ENCODE data around the gene ZBTB26.

Gene ZBTB26

GRCh38 chr9:122948313-122948712, 17.0 kb upstream of the ZBTB26 start:
- Histone ChIP-seq H3K4me3 (ENCODE audit: low read depth in 1 of 5, low read length in 5 of 5) (no peak overlapping the region), H3K4me1 (ENCODE audit: control insufficient read depth in 5 of 5, insufficient read depth in 5 of 5, low read length in 5 of 5) (peaks cover 0 to 22% (median 0%) of the 10 kb centered on the region in 5 donors), H3K36me3 (ENCODE audit: control insufficient read depth in 5 of 5, insufficient read depth in 5 of 5, low read length in 5 of 5) (no peaks in the 10 kb centered on the region), H3K27ac (ENCODE audit: low read depth, low read length) (no peak overlapping the region), H3K9ac (ENCODE audit: low read length in 5 of 5) (peak overlapping the region in 1 of 5 donors; percentile 21), H3K9me3 (ENCODE audit: control insufficient read depth in 5 of 5, low read length in 5 of 5) (no peaks in the 10 kb centered on the region), H3K27me3 (ENCODE audit: control insufficient read depth in 5 of 5, insufficient read depth in 4 of 5, low read length in 5 of 5) (no peaks in the 10 kb centered on the region)

- no peak overlapping the region for H3K4me3 ChIP-seq (ENCODE audit: low read depth in 1 of 5, low read length in 5 of 5)
- no peaks in the 10 kb centered on the region for H3K36me3 ChIP-seq (ENCODE audit: control insufficient read depth in 5 of 5, insufficient read depth in 5 of 5, low read length in 5 of 5)
- peaks cover 2 to 30% (median 9%) of the 10 kb centered on the region in 5 donors for H3K4me1 ChIP-seq (ENCODE audit: control insufficient read depth in 5 of 5, insufficient read depth in 5 of 5, low read length in 5 of 5)
- H3K9me3 ChIP-seq (ENCODE audit: control insufficient read depth in 5 of 5, low read length in 5 of 5), result no peaks in the 10 kb centered on the region
- no peak overlapping the region for H3K27ac ChIP-seq (ENCODE audit: low read depth, low read length)
- H3K27me3 ChIP-seq (ENCODE audit: control insufficient read depth in 5 of 5, insufficient read depth in 4 of 5, low read length in 5 of 5), result no peaks in the 10 kb centered on the region
- H3K9ac ChIP-seq (ENCODE audit: low read length in 5 of 5), result no peak overlapping the region
Observed at GRCh38 chr9:122946461-122947005, 15.2 kb upstream of the ZBTB26 start.

GRCh38 chr9:122944960-122945888, 13.9 kb upstream of the ZBTB26 start:
- Histone ChIP-seq H3K4me3 (ENCODE audit: low read depth in 1 of 5, low read length in 5 of 5) (no peak overlapping the region), H3K27ac (ENCODE audit: low read depth, low read length) (no peak overlapping the region), H3K4me1 (ENCODE audit: control insufficient read depth in 5 of 5, insufficient read depth in 5 of 5, low read length in 5 of 5) (peaks cover 4 to 38% (median 19%) of the 10 kb centered on the region in 5 donors), H3K36me3 (ENCODE audit: control insufficient read depth in 5 of 5, insufficient read depth in 5 of 5, low read length in 5 of 5) (no peaks in the 10 kb centered on the region), H3K9me3 (ENCODE audit: control insufficient read depth in 5 of 5, low read length in 5 of 5) (no peaks in the 10 kb centered on the region), H3K27me3 (ENCODE audit: control insufficient read depth in 5 of 5, insufficient read depth in 4 of 5, low read length in 5 of 5) (no peaks in the 10 kb centered on the region), H3K9ac (ENCODE audit: low read length in 5 of 5) (no peak overlapping the region)

- Histone ChIP-seq H3K36me3 (ENCODE audit: control insufficient read depth in 5 of 5, insufficient read depth in 5 of 5, low read length in 5 of 5) (peaks cover 1 to 10% (median 4%) of the 10 kb centered on the region in 5 donors), H3K9me3 (ENCODE audit: control insufficient read depth in 5 of 5, low read length in 5 of 5) (no peaks in the 10 kb centered on the region), H3K4me3 (ENCODE audit: low read depth in 1 of 5, low read length in 5 of 5) (peak overlapping the region; percentile 90 to 97 (median 92)), H3K27me3 (ENCODE audit: control insufficient read depth in 5 of 5, insufficient read depth in 4 of 5, low read length in 5 of 5) (no peaks in the 10 kb centered on the region), H3K4me1 (ENCODE audit: control insufficient read depth in 5 of 5, insufficient read depth in 5 of 5, low read length in 5 of 5) (peaks cover 4 to 26% (median 20%) of the 10 kb centered on the region in 5 donors), H3K27ac (ENCODE audit: low read depth, low read length) (peak overlapping the region; percentile 85), H3K9ac (ENCODE audit: low read length in 5 of 5) (peak overlapping the region; percentile 57 to 94 (median 90))
Observed at GRCh38 chr9:122941582-122942234, 10.4 kb upstream of the ZBTB26 start.

GRCh38 chr9:122940749-122941581, 9.7 kb upstream of the ZBTB26 start, which contains the start of gene RABGAP1:
Gene RABGAP1, plus strand, starts transcription at chr9:122941020. Its CDS starts 16,040 bp downstream, at chr9:122957060.
- Histone ChIP-seq H3K9ac (ENCODE audit: low read length in 5 of 5) (peak within 1 kb of the TSS; percentile 57 to 94 (median 90)), H3K36me3 (ENCODE audit: control insufficient read depth in 5 of 5, insufficient read depth in 5 of 5, low read length in 5 of 5) (peaks cover 4 to 15% (median 7%) of the 10 kb centered on the region in 5 donors), H3K4me1 (ENCODE audit: control insufficient read depth in 5 of 5, insufficient read depth in 5 of 5, low read length in 5 of 5) (peaks cover 4 to 23% (median 20%) of the 10 kb centered on the region in 5 donors), H3K27ac (ENCODE audit: low read depth, low read length) (peak within 1 kb of the TSS; percentile 85), H3K27me3 (ENCODE audit: control insufficient read depth in 5 of 5, insufficient read depth in 4 of 5, low read length in 5 of 5) (no peaks in the 10 kb centered on the region), H3K9me3 (ENCODE audit: control insufficient read depth in 5 of 5, low read length in 5 of 5) (no peaks in the 10 kb centered on the region), H3K4me3 (ENCODE audit: low read depth in 1 of 5, low read length in 5 of 5) (peak within 1 kb of the TSS; percentile 90 to 97 (median 92))

GRCh38 chr9:122940454-122940748, 9.1 kb upstream of the ZBTB26 start:
- Histone ChIP-seq H3K27me3 (ENCODE audit: control insufficient read depth in 5 of 5, insufficient read depth in 4 of 5, low read length in 5 of 5) (no peaks in the 10 kb centered on the region), H3K9ac (ENCODE audit: low read length in 5 of 5) (peak overlapping the region in 4 of 5 donors; percentile 26 to 80 (median 50))

GRCh38 chr9:122939601-122940000, 8.3 kb upstream of the ZBTB26 start:
- Histone ChIP-seq H3K36me3 (ENCODE audit: control insufficient read depth in 5 of 5, insufficient read depth in 5 of 5, low read length in 5 of 5) (peaks cover 4 to 15% (median 7%) of the 10 kb centered on the region in 5 donors), H3K27ac (ENCODE audit: low read depth, low read length) (no peak overlapping the region), H3K27me3 (ENCODE audit: control insufficient read depth in 5 of 5, insufficient read depth in 4 of 5, low read length in 5 of 5) (no peaks in the 10 kb centered on the region), H3K4me3 (ENCODE audit: low read depth in 1 of 5, low read length in 5 of 5) (no peak overlapping the region), H3K4me1 (ENCODE audit: control insufficient read depth in 5 of 5, insufficient read depth in 5 of 5, low read length in 5 of 5) (peaks cover 4 to 20% (median 19%) of the 10 kb centered on the region in 5 donors), H3K9ac (ENCODE audit: low read length in 5 of 5) (no peak overlapping the region), H3K9me3 (ENCODE audit: control insufficient read depth in 5 of 5, low read length in 5 of 5) (no peaks in the 10 kb centered on the region)

More at GRCh38 chr9:122940454-122940748, 9.1 kb upstream of the ZBTB26 start:
- Histone ChIP-seq H3K9me3 (ENCODE audit: control insufficient read depth in 5 of 5, low read length in 5 of 5) (no peaks in the 10 kb centered on the region), H3K4me3 (ENCODE audit: low read depth in 1 of 5, low read length in 5 of 5) (peak overlapping the region; percentile 49 to 74 (median 69)), H3K27ac (ENCODE audit: low read depth, low read length) (peak overlapping the region; percentile 40), H3K4me1 (ENCODE audit: control insufficient read depth in 5 of 5, insufficient read depth in 5 of 5, low read length in 5 of 5) (peaks cover 4 to 23% (median 20%) of the 10 kb centered on the region in 5 donors), H3K36me3 (ENCODE audit: control insufficient read depth in 5 of 5, insufficient read depth in 5 of 5, low read length in 5 of 5) (peaks cover 4 to 15% (median 7%) of the 10 kb centered on the region in 5 donors)

- H3K9ac ChIP-seq (ENCODE audit: low read length in 5 of 5), result no peak overlapping the region
- no peak overlapping the region for H3K27ac ChIP-seq (ENCODE audit: low read depth, low read length)
- no peak overlapping the region for H3K4me3 ChIP-seq (ENCODE audit: low read depth in 1 of 5, low read length in 5 of 5)
- H3K27me3 ChIP-seq (ENCODE audit: control insufficient read depth in 5 of 5, insufficient read depth in 4 of 5, low read length in 5 of 5), result no peaks in the 10 kb centered on the region
- H3K9me3 ChIP-seq (ENCODE audit: control insufficient read depth in 5 of 5, low read length in 5 of 5), result no peaks in the 10 kb centered on the region
- peaks cover 4 to 30% (median 26%) of the 10 kb centered on the region in 5 donors for H3K4me1 ChIP-seq (ENCODE audit: control insufficient read depth in 5 of 5, insufficient read depth in 5 of 5, low read length in 5 of 5)
- H3K36me3 ChIP-seq (ENCODE audit: control insufficient read depth in 5 of 5, insufficient read depth in 5 of 5, low read length in 5 of 5), result peaks cover 4 to 15% (median 7%) of the 10 kb centered on the region in 5 donors
Observed at GRCh38 chr9:122936883-122937282, 5.6 kb upstream of the ZBTB26 start.

GRCh38 chr9:122936464-122936863, 5.2 kb upstream of the ZBTB26 start:
- Histone ChIP-seq H3K27ac (ENCODE audit: low read depth, low read length) (no peak overlapping the region), H3K9ac (ENCODE audit: low read length in 5 of 5) (no peak overlapping the region), H3K4me1 (ENCODE audit: control insufficient read depth in 5 of 5, insufficient read depth in 5 of 5, low read length in 5 of 5) (peaks cover under 1 to 28% (median 24%) of the 10 kb centered on the region in 5 donors), H3K27me3 (ENCODE audit: control insufficient read depth in 5 of 5, insufficient read depth in 4 of 5, low read length in 5 of 5) (no peaks in the 10 kb centered on the region), H3K36me3 (ENCODE audit: control insufficient read depth in 5 of 5, insufficient read depth in 5 of 5, low read length in 5 of 5) (peaks cover 4 to 15% (median 7%) of the 10 kb centered on the region in 5 donors), H3K9me3 (ENCODE audit: control insufficient read depth in 5 of 5, low read length in 5 of 5) (no peaks in the 10 kb centered on the region), H3K4me3 (ENCODE audit: low read depth in 1 of 5, low read length in 5 of 5) (no peak overlapping the region)

Data from subcutaneous abdominal adipose tissue (tissue), 5 donors.